K562 (cell line): ENCODE results near the gene THAP5. TPM values are rescaled to one million over a fixed set of nuclear protein-coding genes. Genes with fewer than 3 reads are reported as not detected.

Experiments used
- KLF16 ChIP-seq: IDR thresholded peaks from 2 replicates; pipeline ENCODE4 v1.6.1; 2016; ENCODE audit warnings: antibody characterized with exemption
- ZNF57 ChIP-seq: fragments of 450-650 bp; formaldehyde crosslinking; IDR thresholded peaks from 2 replicates; pipeline ENCODE4 v1.4.0; 2020; ENCODE audit warnings: mild to moderate bottlenecking, moderate library complexity
- polyA plus RNA-seq, 8 experiments: library from polyadenylated mRNA; depleted of rRNA in 4 of 8; stranded (reverse) in 5 of 8; unstranded in 3 of 8; fragments of >200 nt; fragmentation: Nextera tagmentation in 2 of 8; fragmentation: Illumina TruSeq in 1 of 8; extraction: Ambion mirVana in 2 of 8; extraction: Trizol in 1 of 8; gene quantifications; 2 replicates each; pipeline versions ENCODE4 v1.2.1 to v1.2.3, GENCODE V29; 2011 to 2014; ENCODE audit warnings: inconsistent platforms in 1 of 8, missing spikeins in 1 of 8
- total RNA-seq, 7 experiments: library from RNA; depleted of rRNA in 6 of 7; stranded (reverse); fragments of >200 nt in 6 of 7; fragmentation: Illumina TruSeq in 2 of 7; extraction: Trizol in 2 of 7; gene quantifications; 2 replicates each; pipeline versions ENCODE4 v1.2.1 to v1.2.3, GENCODE V29; 2011 to 2021; ENCODE audit warnings: low replicate concordance in 1 of 7
- TF ChIP-seq, protein P1 (sequence below), 2 experiments: fragments of 450-650 bp; formaldehyde crosslinking in 1 of 2; IDR thresholded peaks; 2 replicates each; pipeline versions ENCODE4 v1.4.0 to v1.6.1; 2014 to 2020; ENCODE audit warnings: mild to moderate bottlenecking in 2 of 2, borderline replicate concordance in 1 of 2, low read depth in 1 of 2
- TF ChIP-seq, protein P2 (sequence below): fragments of 450-650 bp; formaldehyde crosslinking; IDR thresholded peaks from 2 replicates; pipeline ENCODE4 v1.4.0; 2020; ENCODE audit warnings: mild to moderate bottlenecking, moderate library complexity

Gene THAP5
- total and polyA plus RNA-seq, 9 of the 15 experiments (the other 6 are each of a cell fraction or from before 2014, with no cell fraction given), result 16.5 to 58.1 (median 28.2) TPM

DNA sequence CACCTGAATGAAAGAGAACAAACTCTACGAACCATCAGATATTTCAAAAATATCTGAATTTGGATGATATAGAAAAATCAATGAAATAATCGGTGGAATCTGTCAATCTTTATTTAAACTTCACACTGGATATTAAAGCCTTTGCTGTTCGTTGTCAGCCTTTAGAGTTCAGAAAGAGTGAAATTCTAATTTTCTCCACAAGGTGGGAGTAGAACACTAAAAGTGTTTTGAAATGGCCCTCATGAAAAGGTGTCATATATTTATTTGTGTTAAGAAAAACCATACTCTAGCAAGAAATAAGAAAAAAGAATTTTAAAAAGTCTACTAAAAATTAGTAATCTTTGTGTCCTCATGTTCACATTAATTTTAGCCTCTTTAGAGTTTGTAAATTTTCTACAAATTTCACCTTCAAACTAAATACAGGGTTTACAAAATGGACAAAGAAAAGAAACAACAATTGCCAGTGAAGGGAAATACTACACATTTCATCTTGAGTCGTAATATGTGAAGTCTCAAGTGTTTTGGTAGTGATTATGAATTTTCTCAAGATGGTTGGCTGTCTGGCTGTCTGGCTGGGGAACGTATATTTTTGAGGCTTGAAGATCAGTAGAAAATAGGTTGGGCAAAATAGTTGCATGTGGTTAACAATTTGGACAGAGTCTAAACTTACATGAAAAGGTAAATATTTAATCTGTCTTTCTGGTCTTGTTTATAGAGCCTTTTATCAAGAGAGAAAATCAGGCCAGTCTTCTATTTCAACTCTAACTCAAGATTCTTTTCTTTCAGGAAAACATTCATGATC lies 43.8 kb upstream of the THAP5 start (continued):
- TF ChIP-seq, protein P1, sequence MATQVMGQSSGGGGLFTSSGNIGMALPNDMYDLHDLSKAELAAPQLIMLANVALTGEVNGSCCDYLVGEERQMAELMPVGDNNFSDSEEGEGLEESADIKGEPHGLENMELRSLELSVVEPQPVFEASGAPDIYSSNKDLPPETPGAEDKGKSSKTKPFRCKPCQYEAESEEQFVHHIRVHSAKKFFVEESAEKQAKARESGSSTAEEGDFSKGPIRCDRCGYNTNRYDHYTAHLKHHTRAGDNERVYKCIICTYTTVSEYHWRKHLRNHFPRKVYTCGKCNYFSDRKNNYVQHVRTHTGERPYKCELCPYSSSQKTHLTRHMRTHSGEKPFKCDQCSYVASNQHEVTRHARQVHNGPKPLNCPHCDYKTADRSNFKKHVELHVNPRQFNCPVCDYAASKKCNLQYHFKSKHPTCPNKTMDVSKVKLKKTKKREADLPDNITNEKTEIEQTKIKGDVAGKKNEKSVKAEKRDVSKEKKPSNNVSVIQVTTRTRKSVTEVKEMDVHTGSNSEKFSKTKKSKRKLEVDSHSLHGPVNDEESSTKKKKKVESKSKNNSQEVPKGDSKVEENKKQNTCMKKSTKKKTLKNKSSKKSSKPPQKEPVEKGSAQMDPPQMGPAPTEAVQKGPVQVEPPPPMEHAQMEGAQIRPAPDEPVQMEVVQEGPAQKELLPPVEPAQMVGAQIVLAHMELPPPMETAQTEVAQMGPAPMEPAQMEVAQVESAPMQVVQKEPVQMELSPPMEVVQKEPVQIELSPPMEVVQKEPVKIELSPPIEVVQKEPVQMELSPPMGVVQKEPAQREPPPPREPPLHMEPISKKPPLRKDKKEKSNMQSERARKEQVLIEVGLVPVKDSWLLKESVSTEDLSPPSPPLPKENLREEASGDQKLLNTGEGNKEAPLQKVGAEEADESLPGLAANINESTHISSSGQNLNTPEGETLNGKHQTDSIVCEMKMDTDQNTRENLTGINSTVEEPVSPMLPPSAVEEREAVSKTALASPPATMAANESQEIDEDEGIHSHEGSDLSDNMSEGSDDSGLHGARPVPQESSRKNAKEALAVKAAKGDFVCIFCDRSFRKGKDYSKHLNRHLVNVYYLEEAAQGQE (IDR thresholded peaks at IDR 0.05; ENCODE audit: borderline replicate concordance), result peak; percentile 69; the same call in 1 of the 2 replicates
- TF ChIP-seq, protein P1 (CRISPR knock-in tag; IDR thresholded peaks at IDR 0.05; ENCODE audit: low read depth), result no peak
- 0 out of 2 replicates have a peak, but pooled peaks have one; percentile 49 for TF ChIP-seq KLF16
- no peak for TF ChIP-seq ZNF57 (CRISPR knock-in tag)
- TF ChIP-seq, protein P2, sequence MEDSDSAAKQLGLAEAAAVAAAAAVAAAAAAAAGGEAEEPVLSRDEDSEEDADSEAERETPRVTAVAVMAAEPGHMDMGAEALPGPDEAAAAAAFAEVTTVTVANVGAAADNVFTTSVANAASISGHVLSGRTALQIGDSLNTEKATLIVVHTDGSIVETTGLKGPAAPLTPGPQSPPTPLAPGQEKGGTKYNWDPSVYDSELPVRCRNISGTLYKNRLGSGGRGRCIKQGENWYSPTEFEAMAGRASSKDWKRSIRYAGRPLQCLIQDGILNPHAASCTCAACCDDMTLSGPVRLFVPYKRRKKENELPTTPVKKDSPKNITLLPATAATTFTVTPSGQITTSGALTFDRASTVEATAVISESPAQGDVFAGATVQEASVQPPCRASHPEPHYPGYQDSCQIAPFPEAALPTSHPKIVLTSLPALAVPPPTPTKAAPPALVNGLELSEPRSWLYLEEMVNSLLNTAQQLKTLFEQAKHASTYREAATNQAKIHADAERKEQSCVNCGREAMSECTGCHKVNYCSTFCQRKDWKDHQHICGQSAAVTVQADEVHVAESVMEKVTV, result peak; percentile 89
- TF ChIP-seq, all 486 proteins: peak for 7
